ENCODE measurements around the gene ACP7. TPM values are rescaled to one million over a fixed set of nuclear protein-coding genes. Genes with fewer than 3 reads are reported as not detected.

The ACP7 gene
- total and polyA plus RNA-seq, 2 of the 8 experiments (the other 6 are each of a cell fraction or from before 2014, with no cell fraction given): 0.27 to 0.50 TPM

GRCh38 chr19:39106194-39106593, 22.0 kb downstream of the ACP7 start:
- CTCF ChIA-PET (ENCODE audit: partially characterized antibody): no interaction called here
- WGBS, 2 experiments (ENCODE audit: extremely low coverage in 1 of 2, insufficient coverage in 1 of 2, insufficient read length in 1 of 2, insufficient replicate concordance in 2 of 2, low coverage in 1 of 2, low lambda C conversion rate in 2 of 2, missing lambda C conversion rate in 1 of 2): 95% methylated on average over 7 of the region's 7 CpGs; no CpG with 5 or more reads in 1 of the 2 experiments

More at GRCh38 chr19:39106194-39106593, 22.0 kb downstream of the ACP7 start:
- Histone ChIP-seq H4K5ac (ENCODE audit: insufficient read length, low read depth, low read length) (no peak overlapping the region), H3K79me1 (ENCODE audit: low read depth, low read length) (no peaks in the 10 kb centered on the region), H2BK12ac (ENCODE audit: low read depth, low read length) (no peak overlapping the region), H4K91ac (replicated peaks; ENCODE audit: insufficient read length, low read length) (no peak overlapping the region), H3K4me3 (ENCODE audit: extremely low read depth in 1 of 4, insufficient read depth in 2 of 4, low read depth in 3 of 4, low read length in 4 of 4) (no peak overlapping the region), H4K20me1 (replicated peaks in 1 of 2; ENCODE audit: control insufficient read depth in 1 of 2, insufficient read depth in 2 of 2, low read length in 2 of 2) (no peaks in the 10 kb centered on the region), H2BK20ac (ENCODE audit: low read length) (no peak overlapping the region), H2BK5ac (ENCODE audit: low read depth, low read length) (no peak overlapping the region), H3K56ac (replicated peaks; ENCODE audit: insufficient read length, low read depth, low read length) (no peak overlapping the region), H3K4ac (replicated peaks; ENCODE audit: insufficient read length, low read depth, low read length) (no peak overlapping the region), H2AFZ (ENCODE audit: low read length) (no peak overlapping the region), H4K8ac (ENCODE audit: extremely low read depth, insufficient read depth, low read length) (no peak overlapping the region; the same call in 1 of the 2 replicates), H3K79me2 (ENCODE audit: control insufficient read depth in 1 of 2, insufficient read depth in 2 of 2, low read length in 2 of 2) (no peaks in the 10 kb centered on the region), H3K23ac (ENCODE audit: insufficient read length) (no peak overlapping the region), H2AK5ac (ENCODE audit: low read depth, low read length) (no peak overlapping the region), H3K9me3 (ENCODE audit: insufficient read depth in 2 of 2, low read depth in 1 of 2, low read length in 1 of 2) (no peaks in the 10 kb centered on the region), H3K23me2 (ENCODE audit: low read depth, low read length) (no peaks in the 10 kb centered on the region), H2BK15ac (ENCODE audit: low read length) (no peak overlapping the region), H3K4me1 (replicated peaks in 1 of 4; ENCODE audit: control insufficient read depth in 3 of 4, insufficient read depth in 4 of 4, low read length in 3 of 4) (no peaks in the 10 kb centered on the region), H3K27me3 (replicated peaks in 1 of 4; ENCODE audit: control insufficient read depth in 3 of 4, extremely low read depth in 1 of 4, insufficient read depth in 3 of 4, low read length in 3 of 4) (no peaks in the 10 kb centered on the region), H3K4me2 (ENCODE audit: insufficient read depth in 1 of 2, low read depth in 2 of 2, low read length in 2 of 2) (no peak overlapping the region), H3K36me3 (ENCODE audit: control insufficient read depth in 2 of 4, insufficient read depth in 4 of 4, low read length in 3 of 4) (no peaks in the 10 kb centered on the region), H3K14ac (ENCODE audit: insufficient read length) (no peak overlapping the region), H2BK120ac (replicated peaks; ENCODE audit: low read depth, low read length) (no peak overlapping the region), H3K18ac (ENCODE audit: extremely low read depth, low read length) (no peak overlapping the region), H3K27ac (ENCODE audit: low read depth, low read length) (no peak overlapping the region), H3K9ac (replicated peaks in 1 of 4; ENCODE audit: extremely low read depth in 1 of 4, low read depth in 3 of 4, low read length in 3 of 4) (no peak overlapping the region; a peak in 1 of 7 replicates)
- DNase-seq (ENCODE audit: low read depth in 1 of 2, low spot score in 2 of 2): no peak
- TF ChIP-seq NANOG (IDR thresholded peaks at IDR 0.05; ENCODE audit: insufficient read depth, low read depth, low read length, poor library complexity, severe bottlenecking) (no peak), EGR1 (IDR thresholded peaks at IDR 0.05; ENCODE audit: borderline replicate concordance, low read depth, low read length) (no peak)
- POLR2A ChIA-PET (ENCODE audit: partially characterized antibody): no interaction called here
- FAIRE-seq: no peak
